PC-9 (cell line): ENCODE data around the gene FAM47A. TPM values are rescaled to one million over a fixed set of nuclear protein-coding genes. Genes with fewer than 3 reads are reported as not detected.
A peak's percentile ranks its signal among the peaks of the same experiment; 100 is the strongest.

Experiments used
- BruUV-seq: library from RNA; stranded (reverse); fragments of 400-500 nt; replicated peaks from 2 replicates; lab custom pipeline; 2021; lab: Mats Ljungman, UMichigan
- CTCF ChIA-PET: fragments of 300-600 bp; sonication (Branson Sonifier 250); formaldehyde crosslinking; loops from one replicate; lab custom pipeline; 2022; ENCODE audit warnings: antibody characterized with exemption; lab: Charles Lee
- POLR2A ChIA-PET: fragments of 300-600 bp; sonication (Branson Sonifier 250); formaldehyde crosslinking; loops from one replicate; lab custom pipeline; 2022; ENCODE audit warnings: antibody characterized with exemption; ENCODE audit not compliant: unreplicated experiment; lab: Charles Lee
- DNase-seq, 2 experiments: peaks; one replicate each; pipeline versions ENCODE4 v3.0.0 to v3.0.0-alpha.2; 2015 to 2022; ENCODE audit warnings: mixed read lengths in 1 of 2
- H2AFZ ChIP-seq: fragments of 200-600 bp; sonication (generic); 2 replicates; pipeline ENCODE4 v1.8.1; 2017; ENCODE audit warnings: antibody characterized with exemption
- H3F3A ChIP-seq: fragments of 200-600 bp; sonication (generic); 2 replicates; pipeline ENCODE4 v1.8.1; 2017; ENCODE audit warnings: antibody characterized with exemption, mild to moderate bottlenecking, low read depth; ENCODE audit not compliant: insufficient read depth
- H3K27ac ChIP-seq: fragments of 200-600 bp; sonication (generic); 2 replicates; pipeline ENCODE4 v1.6.1; 2016; ENCODE audit warnings: mixed run types
- H3K27me3 ChIP-seq: fragments of 200-600 bp; sonication (generic); 2 replicates; pipeline ENCODE4 v1.6.1; 2016; ENCODE audit warnings: low read depth, mixed run types; ENCODE audit not compliant: insufficient read depth
- H3K36me3 ChIP-seq: fragments of 200-600 bp; sonication (generic); 2 replicates; pipeline ENCODE4 v1.6.1; 2016; ENCODE audit warnings: low read depth, mixed run types
- H3K4me1 ChIP-seq: fragments of 200-600 bp; sonication (generic); replicated peaks from 2 replicates; pipeline ENCODE4 v1.6.1; 2016; ENCODE audit warnings: mixed run types; ENCODE audit not compliant: insufficient read depth
- H3K4me2 ChIP-seq: fragments of 200-600 bp; sonication (generic); 2 replicates; pipeline ENCODE4 v1.6.1; 2017; ENCODE audit warnings: mixed run types
- H3K4me3 ChIP-seq: fragments of 200-600 bp; sonication (generic); 2 replicates; pipeline ENCODE4 v1.6.1; 2016; ENCODE audit warnings: mixed run types
- H3K79me2 ChIP-seq: fragments of 200-600 bp; sonication (generic); 2 replicates; pipeline ENCODE4 v1.6.1; 2017; ENCODE audit warnings: low read depth, mixed run types
- H3K9me2 ChIP-seq: fragments of 200-600 bp; sonication (generic); 2 replicates; pipeline ENCODE4 v1.8.1; 2017; ENCODE audit warnings: mild to moderate bottlenecking; ENCODE audit not compliant: insufficient read depth
- H3K9me3 ChIP-seq: fragments of 200-600 bp; sonication (generic); 2 replicates; pipeline ENCODE4 v1.8.1; 2016; ENCODE audit warnings: low read depth; ENCODE audit not compliant: insufficient read depth
- H4K20me1 ChIP-seq: fragments of 200-600 bp; sonication (generic); 2 replicates; pipeline ENCODE4 v1.8.1; 2017; ENCODE audit not compliant: insufficient read depth
- CTCF ChIP-seq: fragments of 200-600 bp; sonication (generic); conservative IDR thresholded peaks from 2 replicates; pipeline ENCODE4 v1.6.1; 2017; ENCODE audit warnings: mixed run types, antibody characterized with exemption, mild to moderate bottlenecking, moderate library complexity
- EZH2 ChIP-seq: fragments of 200-600 bp; sonication (generic); IDR thresholded peaks from 2 replicates; pipeline ENCODE4 v1.8.0; 2017; ENCODE audit warnings: antibody characterized with exemption, low read depth
- intact Hi-C: fragments of 100-400 bp; cut with micrococcal nuclease; formaldehyde crosslinking; loops from one replicate; pipeline ENCODE4 v1.10.0; 2022; ENCODE audit not compliant: unreplicated experiment
- total RNA-seq: library from RNA; stranded (reverse); gene quantifications from 2 replicates; pipeline ENCODE4 v1.2.3, GENCODE V29; 2021

The FAM47A gene
- total RNA-seq, 1 experiment from 2014 or later, result not detected

GRCh38 chrX:34144246-34144645 lies 12.1 kb upstream of the FAM47A start:
- DNase-seq, result no peak
- Histone ChIP-seq H3K79me2 (no peaks in the 10 kb centered on the region), H3F3A (no peaks in the 10 kb centered on the region), H4K20me1 (no peaks in the 10 kb centered on the region), H2AFZ (no peak overlapping the region), H3K4me3 (no peak overlapping the region), H3K4me2 (no peak overlapping the region), H3K36me3 (no peaks in the 10 kb centered on the region), H3K27ac (no peak overlapping the region), H3K9me3 (no peaks in the 10 kb centered on the region), H3K9me2 (no peaks in the 10 kb centered on the region), H3K4me1 (peaks cover 14% of the 10 kb centered on the region), H3K27me3 (no peaks in the 10 kb centered on the region)
- ChIA-PET CTCF (no interaction called here), POLR2A (no interaction called here)
- TF ChIP-seq EZH2 (no peak), CTCF (no peak)
- intact Hi-C loops, result no loop called here
- no TSS peak for BruUV-seq

GRCh38 chrX:34140816-34141215 lies 8.7 kb upstream of the FAM47A start:
- no peaks in the 10 kb centered on the region for H4K20me1 ChIP-seq
- H3K9me2 ChIP-seq, result no peaks in the 10 kb centered on the region
- peak overlapping the region; percentile 33; the same call in 1 of the 2 replicates for H3K4me2 ChIP-seq
- H3K9me3 ChIP-seq, result no peaks in the 10 kb centered on the region
- TF ChIP-seq EZH2 (no peak), CTCF (no peak)
- H3K79me2 ChIP-seq, result no peaks in the 10 kb centered on the region
- DNase-seq, result peak in 1 of 2 experiments; percentile 61
- no peak overlapping the region for H2AFZ ChIP-seq
- intact Hi-C loops, result no loop called here
- H3K27me3 ChIP-seq, result no peaks in the 10 kb centered on the region
- peaks cover 14% of the 10 kb centered on the region for H3K4me1 ChIP-seq
- no peaks in the 10 kb centered on the region for H3K36me3 ChIP-seq
- no peaks in the 10 kb centered on the region for H3F3A ChIP-seq
- H3K4me3 ChIP-seq, result no peak overlapping the region
- ChIA-PET POLR2A (no interaction called here), CTCF (no interaction called here)
- no TSS peak for BruUV-seq
- H3K27ac ChIP-seq, result 0 out of 2 replicates have a peak overlapping the region, but pooled peaks have one; percentile 39

DNA sequence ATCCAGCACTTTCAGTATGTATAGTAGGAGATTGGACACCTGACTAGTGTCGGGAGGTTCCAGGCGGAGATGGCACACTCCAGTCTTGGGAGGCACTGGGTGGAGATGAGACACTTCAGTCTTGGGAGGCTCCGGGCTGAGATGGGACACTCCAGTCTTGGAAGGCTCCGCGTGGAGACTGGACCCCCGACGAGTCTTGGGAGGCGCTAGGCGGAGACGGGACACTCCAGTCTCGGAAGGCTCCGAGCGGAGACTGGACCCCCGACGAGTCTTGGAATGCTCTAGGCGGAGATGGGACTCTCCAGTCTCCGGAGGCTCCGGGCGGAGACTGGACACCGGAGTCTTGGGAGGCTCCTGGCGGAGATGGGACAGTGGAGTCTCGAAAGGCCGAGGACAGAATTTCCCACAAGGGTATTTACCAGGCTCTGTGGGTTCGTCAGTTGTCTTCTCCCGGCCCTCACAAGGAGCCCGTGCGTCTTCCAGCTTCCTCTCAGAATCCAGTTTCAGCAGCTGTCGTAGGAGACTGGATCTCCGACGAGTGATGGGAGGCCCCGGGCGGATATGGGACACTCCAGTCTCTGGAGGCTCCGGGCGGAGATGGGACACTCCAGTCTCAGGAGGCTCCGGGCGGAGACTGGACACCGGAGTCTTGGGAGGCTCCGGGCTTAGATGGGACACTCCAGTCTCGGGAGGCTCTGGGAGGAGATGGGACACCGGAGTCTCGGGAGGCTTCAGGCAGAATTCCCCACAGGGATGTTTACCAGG lies 952 bp downstream of the FAM47A start:
- Histone ChIP-seq H3K4me3 (no peak overlapping the region), H4K20me1 (no peaks in the 10 kb centered on the region), H3K9me3 (no peaks in the 10 kb centered on the region), H3K79me2 (no peaks in the 10 kb centered on the region), H2AFZ (no peak overlapping the region), H3K27ac (no peak overlapping the region), H3K9me2 (no peaks in the 10 kb centered on the region), H3F3A (no peaks in the 10 kb centered on the region), H3K27me3 (no peaks in the 10 kb centered on the region), H3K36me3 (no peaks in the 10 kb centered on the region), H3K4me1 (no peaks in the 10 kb centered on the region), H3K4me2 (no peak overlapping the region)
- no TSS peak for BruUV-seq
- no peak for DNase-seq
- no peak for TF ChIP-seq CTCF
- TF ChIP-seq EZH2, result no peak
- ChIA-PET CTCF (no interaction called here), POLR2A (no interaction called here)
- intact Hi-C loops, result no loop called here
